Measurements from ENCODE around the gene ACOX2.

Gene ACOX2

GRCh38 chr3:58502872-58503271 lies 34.1 kb downstream of the ACOX2 start:
- DNase-seq (no peak), ATAC-seq (no peak)

DNA sequence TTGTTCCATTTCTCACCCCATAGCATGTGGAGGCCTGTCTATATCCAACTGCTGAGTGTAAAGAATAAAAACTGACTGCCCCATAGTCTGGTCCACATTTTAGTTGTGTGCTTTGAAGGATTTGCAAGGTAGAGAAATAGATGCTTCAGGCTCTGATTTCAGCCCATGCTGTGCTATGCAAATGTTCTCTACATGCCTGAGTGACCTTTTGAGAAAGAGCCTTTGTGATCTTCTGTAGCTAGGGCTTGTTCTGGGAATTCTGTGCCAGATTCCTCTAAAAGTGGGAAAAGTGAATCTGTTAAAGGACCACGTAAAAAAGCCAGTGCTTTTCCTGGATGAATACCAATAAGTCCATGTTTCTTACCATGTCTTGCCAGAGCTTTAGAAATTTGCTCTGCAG lies 39.9 kb downstream of the ACOX2 start:
- ATAC-seq (no peak), DNase-seq (no peak)

- no peak for ATAC-seq
- DNase-seq, result no peak
Measured at GRCh38 chr3:58496206-58496857, 40.7 kb downstream of the ACOX2 start.

DNA sequence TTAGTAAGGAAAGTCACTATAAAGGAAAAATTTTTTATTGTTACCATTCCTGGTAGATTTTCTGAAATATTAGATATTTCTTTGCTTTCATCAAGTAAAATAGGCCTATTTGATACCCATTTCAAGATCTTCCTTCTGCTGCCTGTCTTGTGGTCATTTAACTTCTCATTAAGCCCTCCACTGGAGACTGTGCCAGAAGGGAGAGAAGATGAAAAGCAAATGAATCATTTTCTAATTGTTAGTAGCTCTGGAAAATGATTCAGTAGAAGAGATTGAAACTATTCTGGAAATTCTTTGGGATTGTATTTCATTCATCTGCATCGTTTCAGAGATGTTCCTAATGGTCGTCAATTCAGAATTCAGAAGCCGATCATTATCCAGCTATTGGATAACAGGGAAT lies 41.9 kb downstream of the ACOX2 start:
- DNase-seq (no peak), ATAC-seq (no peak)

DNA sequence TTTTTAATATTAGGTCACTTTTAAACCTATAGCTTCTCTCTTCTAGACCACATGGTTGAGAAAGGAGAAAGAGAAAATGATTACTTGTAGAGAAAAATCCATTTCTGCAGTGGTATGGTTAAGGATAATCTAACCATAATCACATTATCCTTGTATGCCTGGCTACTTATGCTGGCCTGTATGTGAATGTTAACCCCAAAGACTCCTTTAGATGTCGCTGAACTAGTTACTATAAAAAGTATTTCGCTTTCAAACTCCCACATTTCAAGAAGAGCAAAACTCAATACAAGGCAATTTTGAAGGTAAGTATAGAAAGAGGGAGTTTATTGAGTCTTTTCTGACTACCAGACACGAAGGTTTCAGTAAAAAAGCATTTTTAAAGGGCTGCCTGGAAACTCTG lies 42.9 kb downstream of the ACOX2 start:
- ATAC-seq (no peak), DNase-seq (no peak)

- ATAC-seq, result no peak
- peak; percentile 27 for DNase-seq
Measured at GRCh38 chr3:58492494-58492905, 44.5 kb downstream of the ACOX2 start.

DNA sequence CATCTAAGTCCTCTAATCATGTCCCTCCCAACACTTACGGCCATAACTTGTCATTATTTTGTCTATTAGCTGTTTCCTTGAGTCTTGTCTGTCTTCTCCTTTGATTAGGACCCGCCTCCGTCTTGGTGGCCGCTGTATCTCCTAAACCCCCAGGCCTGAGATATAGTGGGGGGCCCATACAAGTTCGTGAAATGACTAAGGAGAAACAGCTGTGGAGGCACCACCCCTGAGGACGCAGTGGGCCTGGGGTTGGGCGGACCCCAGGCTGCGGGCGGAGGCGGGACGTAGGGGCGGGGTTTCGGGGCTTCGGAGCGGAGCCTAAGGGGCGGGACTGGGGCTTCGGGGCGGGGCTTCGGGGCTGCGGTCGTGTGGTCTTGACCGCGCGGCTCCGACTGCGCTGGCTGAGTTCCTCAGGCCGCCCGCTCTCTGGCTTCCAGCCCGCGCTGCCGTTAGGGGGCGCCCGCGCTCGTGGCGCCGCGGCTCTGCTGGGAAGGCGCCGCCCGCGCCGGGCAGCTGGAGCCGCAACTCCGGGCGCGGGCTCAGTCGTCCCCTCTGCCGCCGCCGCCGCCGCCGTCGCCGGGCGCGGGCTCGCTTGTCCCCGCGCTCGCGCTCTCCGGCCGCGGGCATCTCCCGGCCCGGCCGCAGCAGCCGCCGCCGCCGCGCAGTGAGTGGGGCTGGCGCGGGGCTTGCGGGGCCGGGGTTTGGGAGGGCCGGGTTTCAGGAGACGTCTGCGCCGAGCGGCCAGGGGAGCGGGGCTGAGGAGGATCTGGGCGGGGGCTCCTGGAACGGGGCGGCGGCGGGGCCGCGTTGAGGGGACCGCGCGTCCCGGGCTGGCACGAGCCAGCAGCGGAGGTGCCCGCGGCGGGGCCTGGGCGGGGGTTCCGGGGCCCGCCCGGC lies 45.2 kb downstream of the ACOX2 start, which contains the start of gene KCTD6:
KCTD6 (plus strand) TSS at position 591 of the 897 bp plus-strand sequence. CDS start 6,660 bp downstream, outside the sequence.
- peak; percentile 90 for DNase-seq
- ATAC-seq, result peak; percentile 93

GRCh38 chr3:58490860-58491501 lies 46.0 kb downstream of the ACOX2 start:
- DNase-seq, result peak; percentile 11
- no peak for ATAC-seq

GRCh38 chr3:58488967-58489366 lies 48.0 kb downstream of the ACOX2 start:
- ATAC-seq (no peak), DNase-seq (no peak)

DNA sequence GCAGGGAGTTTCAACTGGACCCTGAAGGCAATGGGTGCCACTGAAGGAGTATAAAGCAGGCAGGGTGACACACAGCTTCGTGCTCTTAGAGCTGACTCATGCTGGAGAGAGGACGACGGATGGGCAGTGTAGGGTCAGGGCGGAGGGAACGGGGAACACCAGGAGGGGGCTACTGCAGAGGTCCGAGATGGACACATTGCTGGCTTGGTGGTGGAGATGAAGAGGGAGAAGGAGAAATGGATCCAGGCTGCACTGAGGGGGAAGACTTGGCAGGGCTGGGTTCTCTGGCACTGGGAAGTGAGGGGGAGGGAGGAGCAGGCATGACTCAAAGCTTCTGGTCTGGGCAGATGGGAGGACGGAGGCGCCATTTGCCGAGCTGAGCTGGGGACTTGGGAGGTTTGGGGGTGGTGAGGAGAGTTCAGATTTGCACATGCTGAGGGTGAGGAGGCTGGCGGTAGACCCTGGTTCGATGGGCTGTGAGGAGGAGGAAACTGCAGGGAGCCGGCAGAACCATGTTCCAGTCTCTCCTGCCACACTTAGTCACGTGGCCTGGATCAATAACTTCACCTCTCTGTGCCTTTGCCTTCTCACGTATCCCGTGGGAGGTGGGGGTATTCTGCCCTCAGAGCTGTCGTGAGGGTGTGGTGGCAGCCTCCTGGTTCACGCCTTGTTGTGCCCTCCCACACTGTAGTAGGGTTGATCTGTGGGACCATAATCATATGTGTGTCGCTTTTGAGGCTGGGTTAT lies 49.7 kb downstream of the ACOX2 start:
- DNase-seq, result no peak

GRCh38 chr3:58485801-58486435 lies 51.1 kb downstream of the ACOX2 start:
- ATAC-seq, result no peak
- no peak for DNase-seq

More for the DNA sequence above, 49.7 kb downstream of the ACOX2 start:
- ATAC-seq, result no peak

DNA sequence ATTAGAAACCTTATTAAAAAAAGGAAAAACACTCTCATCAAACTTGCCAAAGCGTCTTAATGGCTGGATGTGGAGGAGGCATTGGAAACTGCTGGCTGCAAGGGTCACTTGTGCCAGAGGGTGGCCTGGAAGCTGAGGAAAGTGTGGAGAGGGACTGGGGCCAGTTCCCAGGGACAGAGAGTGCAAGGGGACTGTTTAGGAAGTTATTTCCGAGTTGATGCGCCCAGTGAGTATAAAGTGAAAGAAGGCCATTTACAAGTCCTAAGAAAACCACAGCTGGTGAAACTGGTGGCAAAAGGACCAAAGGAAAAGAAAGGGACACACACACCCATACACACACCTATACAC lies 52.3 kb downstream of the ACOX2 start:
- DNase-seq (no peak), ATAC-seq (no peak)

- ATAC-seq (no peak), DNase-seq (no peak)
Measured at GRCh38 chr3:58484045-58484721, 52.8 kb downstream of the ACOX2 start.

- no peak for ATAC-seq
Measured at GRCh38 chr3:58482917-58483636, 53.9 kb downstream of the ACOX2 start.

DNA sequence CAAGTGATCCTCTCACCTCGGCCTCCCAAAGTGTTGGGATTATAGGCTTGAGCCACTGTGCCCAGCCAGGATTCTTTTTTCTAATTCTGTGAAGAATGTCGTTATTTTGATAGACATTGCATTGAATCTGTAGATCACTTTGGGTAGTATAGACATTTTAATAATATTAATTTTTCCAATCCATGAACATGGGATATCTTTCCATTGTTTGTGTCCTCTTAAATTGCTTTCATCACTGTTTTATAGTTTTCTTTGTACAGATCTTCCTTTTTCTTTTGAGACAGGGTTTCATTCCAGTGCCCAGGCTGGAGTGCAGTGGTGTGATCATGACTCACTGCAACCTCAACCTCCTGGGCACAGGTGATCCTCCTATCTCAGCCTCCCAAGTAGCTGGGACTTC lies 56.7 kb downstream of the ACOX2 start:
- DNase-seq (no peak), ATAC-seq (no peak)

More at GRCh38 chr3:58482917-58483636, 53.9 kb downstream of the ACOX2 start:
- no peak for DNase-seq

DNA sequence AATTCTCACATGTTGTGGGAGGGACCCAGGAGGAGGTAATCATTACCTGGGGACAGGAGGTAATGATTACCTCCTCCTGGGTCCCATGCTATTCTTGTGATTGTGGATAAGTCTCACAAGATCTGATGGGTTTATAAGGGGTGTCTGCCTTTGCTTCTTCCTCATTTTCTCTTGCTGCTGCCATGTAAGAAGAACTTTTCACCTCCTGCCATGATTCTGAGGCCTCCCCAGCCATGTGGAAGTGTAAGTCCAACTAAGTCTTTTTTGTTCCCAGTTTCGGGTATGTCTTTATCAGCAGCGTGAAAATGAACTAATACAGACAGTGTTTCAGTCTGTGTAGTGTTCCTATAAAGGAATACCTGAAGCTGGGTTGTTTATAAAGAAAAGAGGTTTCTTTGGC lies 58.2 kb downstream of the ACOX2 start:
- DNase-seq (no peak), ATAC-seq (no peak)

- DNase-seq, result no peak
- ATAC-seq, result no peak
Measured at GRCh38 chr3:58474967-58475578, 61.9 kb downstream of the ACOX2 start.

DNA sequence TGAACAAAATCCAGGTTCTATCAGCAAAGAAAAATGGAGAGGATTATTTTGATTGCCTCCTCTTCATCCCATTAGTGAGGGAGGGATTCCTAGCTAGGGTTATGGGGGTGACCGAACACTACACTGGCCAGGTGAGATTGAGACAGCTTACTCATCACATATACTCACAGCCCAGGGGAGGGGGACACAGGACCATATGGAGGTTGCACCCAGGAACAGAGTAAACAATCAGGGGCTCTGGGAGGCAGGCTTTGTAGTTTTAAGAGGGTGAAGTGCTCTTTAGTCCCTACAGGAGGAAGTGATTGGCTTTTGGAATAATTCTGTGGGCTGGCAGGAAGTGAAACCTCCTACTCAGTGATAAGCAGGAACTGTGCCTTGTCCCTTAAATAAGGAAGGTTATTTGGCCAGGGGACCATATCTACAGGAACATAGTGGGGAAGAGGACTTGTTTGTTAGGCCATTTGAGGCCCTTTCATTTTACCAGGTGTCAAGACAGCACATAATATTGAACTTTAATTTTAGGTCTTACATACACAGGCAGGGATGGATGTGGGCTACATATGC lies 62.6 kb downstream of the ACOX2 start:
- no peak for ATAC-seq

DNA sequence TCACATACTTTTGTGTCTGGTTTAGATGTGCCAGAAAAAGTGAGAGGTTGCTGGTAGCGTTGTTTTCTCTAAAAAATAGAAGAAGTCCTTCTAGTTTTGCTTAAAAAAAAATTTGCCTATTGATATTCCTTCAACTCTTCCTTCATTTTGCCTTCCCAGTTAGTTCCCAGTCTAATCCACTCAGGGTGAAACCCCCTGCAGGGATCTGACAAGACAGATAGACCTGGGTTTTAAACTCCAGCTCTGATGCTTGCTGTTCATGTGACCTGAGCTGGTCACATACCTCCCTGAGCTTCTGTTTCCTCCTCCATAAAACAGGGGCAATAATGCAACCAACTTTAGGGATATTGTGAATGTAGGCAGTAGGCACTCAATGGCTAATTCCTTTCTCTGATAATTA lies 63.7 kb downstream of the ACOX2 start:
- ATAC-seq (no peak), DNase-seq (no peak)

More for the DNA sequence above, 62.6 kb downstream of the ACOX2 start:
- no peak for DNase-seq
